ENCODE measurements around the gene RPL11.
"Not testable (repeated sequence)": the region's sequence is repeated elsewhere in the genome, so short reads cannot be mapped to it uniquely, and the experiment has no call there.

RPL11 gene

GRCh38 chr1:23684415-23684814 is 7.2 kb upstream of the RPL11 start:
- no peak for DNase-seq (ENCODE audit: low spot score)

GRCh38 chr1:23685197-23685596 is 6.4 kb upstream of the RPL11 start:
- DNase-seq (ENCODE audit: low spot score); FAIRE-seq: not testable (repeated sequence)

More at GRCh38 chr1:23684415-23684814, 7.2 kb upstream of the RPL11 start:
- FAIRE-seq, result no peak

GRCh38 chr1:23687680-23688079 is 3.9 kb upstream of the RPL11 start:
- FAIRE-seq; DNase-seq (ENCODE audit: low spot score): not testable (repeated sequence)

GRCh38 chr1:23688281-23688680 is 3.3 kb upstream of the RPL11 start:
- not testable (repeated sequence) for DNase-seq (ENCODE audit: low spot score); FAIRE-seq

GRCh38 chr1:23692308-23692871 is 784 bp downstream of the RPL11 start:
- FAIRE-seq, result no peak
- no peak for DNase-seq (ENCODE audit: low spot score)

GRCh38 chr1:23693599-23693998 is 2.0 kb downstream of the RPL11 start:
- no peak for FAIRE-seq
- no peak for DNase-seq (ENCODE audit: low spot score)

- no peak for FAIRE-seq
- no peak for DNase-seq (ENCODE audit: low spot score)
These were observed 2.8 kb downstream of the RPL11 start for GRCh38 chr1:23694371-23694770.

- FAIRE-seq, result no peak
These were observed 4.1 kb downstream of the RPL11 start for GRCh38 chr1:23695667-23696066.

GRCh38 chr1:23696335-23696989 is 4.9 kb downstream of the RPL11 start:
- no peak for FAIRE-seq

More at GRCh38 chr1:23695667-23696066, 4.1 kb downstream of the RPL11 start:
- no peak for DNase-seq (ENCODE audit: low spot score)

GRCh38 chr1:23698466-23698865 is 6.9 kb downstream of the RPL11 start:
- DNase-seq (ENCODE audit: low spot score) (no peak), FAIRE-seq (no peak)

More at GRCh38 chr1:23696335-23696989, 4.9 kb downstream of the RPL11 start:
- DNase-seq (ENCODE audit: low spot score), result no peak

- FAIRE-seq (no peak), DNase-seq (ENCODE audit: low spot score) (no peak)
These were observed 7.9 kb downstream of the RPL11 start for GRCh38 chr1:23699280-23700179.

GRCh38 chr1:23701310-23701709 is 9.7 kb downstream of the RPL11 start:
- FAIRE-seq (no peak), DNase-seq (ENCODE audit: low spot score) (no peak)

GRCh38 chr1:23701996-23702395 is 10.4 kb downstream of the RPL11 start:
- FAIRE-seq (no peak), DNase-seq (ENCODE audit: low spot score) (no peak)

- FAIRE-seq (no peak), DNase-seq (ENCODE audit: low spot score) (no peak)
These were observed 13.4 kb downstream of the RPL11 start for GRCh38 chr1:23704834-23705495.

- FAIRE-seq (no peak), DNase-seq (ENCODE audit: low spot score) (no peak)
These were observed 17.6 kb downstream of the RPL11 start for GRCh38 chr1:23709229-23709628.

GRCh38 chr1:23718482-23718881 is 26.9 kb downstream of the RPL11 start:
- FAIRE-seq (no peak), DNase-seq (ENCODE audit: low spot score) (peak; percentile 68)

GRCh38 chr1:23719162-23719820 is 27.7 kb downstream of the RPL11 start:
- DNase-seq (ENCODE audit: low spot score) (no peak), FAIRE-seq (no peak)

- FAIRE-seq (no peak), DNase-seq (ENCODE audit: low spot score) (no peak)
These were observed 28.8 kb downstream of the RPL11 start for GRCh38 chr1:23720256-23720995.

- DNase-seq (ENCODE audit: low spot score) (no peak), FAIRE-seq (no peak)
These were observed 31.0 kb downstream of the RPL11 start for GRCh38 chr1:23722652-23723051.

- FAIRE-seq, result no peak
- DNase-seq (ENCODE audit: low spot score), result no peak
These were observed 35.1 kb downstream of the RPL11 start for GRCh38 chr1:23726686-23727085.

Measured in urothelium cell line (cell line).